T-helper 2 cell treated with Interferon-gamma antibody and Interleukin-4, amounts not matched to agents 5 μg/mL and 100 μg/mL, for 36 hours (primary cell): ENCODE results near the gene IMPDH2.
"Not testable (repeated sequence)": the region's sequence is repeated elsewhere in the genome, so short reads cannot be mapped to it uniquely, and the experiment has no call there.

ENCODE experiments used
- DNase-seq: peaks from one replicate; pipeline ENCODE4 v3.0.0; 2021; ENCODE audit warnings: low spot score
- H3K27ac Mint-ChIP-seq: one replicate; pipeline ENCODE4 v1.8.0; 2021; ENCODE audit warnings: mild to moderate bottlenecking, mixed read lengths
- H3K27me3 Mint-ChIP-seq: one replicate; pipeline ENCODE4 v1.8.0; 2021; ENCODE audit warnings: low read depth, mixed read lengths
- H3K36me3 Mint-ChIP-seq: one replicate; pipeline ENCODE4 v1.8.0; 2021; ENCODE audit warnings: low read depth, mixed read lengths
- H3K4me1 Mint-ChIP-seq: one replicate; pipeline ENCODE4 v1.8.0; 2021; ENCODE audit warnings: low read depth, mixed read lengths
- H3K4me3 Mint-ChIP-seq: one replicate; pipeline ENCODE4 v1.8.0; 2022; ENCODE audit warnings: mild to moderate bottlenecking, moderate library complexity, mixed read lengths
- H3K9me3 Mint-ChIP-seq: one replicate; pipeline ENCODE4 v1.8.0; 2021; ENCODE audit warnings: mixed read lengths

The IMPDH2 gene

GRCh38 chr3:49017229-49017970 is 11.8 kb downstream of the IMPDH2 start:
- H3K4me1 Mint-ChIP-seq: peaks cover 10% of the 10 kb centered on the region
- H3K27me3 Mint-ChIP-seq: no peaks in the 10 kb centered on the region
- no peak for DNase-seq
- H3K36me3 Mint-ChIP-seq: peaks cover 27% of the 10 kb centered on the region
- H3K9me3 Mint-ChIP-seq: no peaks in the 10 kb centered on the region
- H3K27ac Mint-ChIP-seq: peak overlapping the region; percentile 76
- H3K4me3 Mint-ChIP-seq: peak overlapping the region; percentile 95

DNA sequence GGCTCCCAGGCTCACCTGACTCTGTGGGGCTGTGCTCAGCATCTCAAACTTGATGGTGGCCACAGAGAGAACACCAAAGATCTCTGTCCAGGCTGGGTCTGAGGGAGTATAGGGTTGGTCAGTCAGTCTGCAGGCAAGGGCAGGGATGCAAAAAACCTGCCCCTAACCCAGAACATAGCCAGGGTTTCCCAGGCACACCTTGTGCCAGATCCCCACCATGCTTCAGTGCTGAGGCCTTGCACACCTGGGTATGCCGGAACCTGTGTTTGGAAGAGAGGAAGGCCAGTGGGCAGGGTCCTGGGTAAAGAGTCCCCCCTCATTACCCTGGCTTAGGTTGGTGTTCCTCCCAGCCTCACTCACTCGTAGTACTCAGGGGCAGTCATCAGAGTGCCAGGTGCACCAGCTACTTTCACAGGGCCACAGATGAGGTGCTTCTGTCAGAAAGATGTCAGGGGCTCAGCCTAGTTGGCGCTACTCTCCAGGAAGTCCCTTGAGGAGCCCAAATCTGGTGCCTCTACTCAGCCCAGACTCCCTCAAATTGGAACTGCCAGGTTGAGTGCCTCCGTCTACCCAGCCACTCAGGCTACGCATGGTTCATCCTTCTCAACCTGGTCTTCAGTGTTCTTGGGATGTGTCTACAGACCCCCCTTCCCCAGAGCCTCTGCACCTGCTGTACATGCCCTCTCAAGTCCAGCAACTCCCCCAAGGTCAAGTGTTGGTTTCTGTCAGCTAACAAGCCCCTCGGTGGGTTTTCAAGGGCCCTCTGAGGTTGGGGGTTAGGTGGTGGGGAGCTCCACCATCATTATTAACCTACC is 12.6 kb downstream of the IMPDH2 start:
- Mint-ChIP-seq H3K27me3 (no peaks in the 10 kb centered on the region), H3K36me3 (peaks cover 30% of the 10 kb centered on the region), H3K4me3 (peak overlapping the region; percentile 95), H3K27ac (peak overlapping the region; percentile 76), H3K9me3 (no peaks in the 10 kb centered on the region), H3K4me1 (peaks cover 10% of the 10 kb centered on the region)
- DNase-seq: no peak

GRCh38 chr3:49015765-49016164 is 13.4 kb downstream of the IMPDH2 start:
- Mint-ChIP-seq H3K27me3 (no peaks in the 10 kb centered on the region), H3K4me1 (peaks cover 10% of the 10 kb centered on the region), H3K27ac (peak overlapping the region; percentile 45), H3K36me3 (peaks cover 27% of the 10 kb centered on the region), H3K4me3 (peak overlapping the region; percentile 51), H3K9me3 (no peaks in the 10 kb centered on the region)
- no peak for DNase-seq

DNA sequence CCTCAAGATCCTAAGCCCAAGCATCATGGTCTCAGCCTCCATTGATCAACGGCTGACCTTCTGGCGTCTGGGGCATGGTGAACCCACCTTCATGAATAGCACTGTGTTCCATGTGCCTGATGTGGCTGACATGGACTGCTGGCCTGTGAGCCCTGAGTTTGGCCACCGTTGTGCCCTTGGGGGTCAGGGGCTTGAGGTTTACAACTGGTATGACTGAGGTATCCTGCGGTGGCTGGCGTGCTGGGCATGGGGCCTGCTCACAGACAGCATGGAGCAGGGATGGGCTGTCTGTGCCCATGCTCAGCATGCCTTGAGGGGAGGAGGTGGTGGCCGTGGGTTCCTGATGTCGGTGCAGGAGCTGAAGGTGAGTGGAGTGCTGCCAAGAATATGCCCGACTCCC is 14.1 kb downstream of the IMPDH2 start:
- H3K27ac Mint-ChIP-seq: no peak overlapping the region
- DNase-seq: no peak
- no peaks in the 10 kb centered on the region for H3K27me3 Mint-ChIP-seq
- H3K36me3 Mint-ChIP-seq: peaks cover 24% of the 10 kb centered on the region
- peaks cover 9% of the 10 kb centered on the region for H3K4me1 Mint-ChIP-seq
- H3K9me3 Mint-ChIP-seq: no peaks in the 10 kb centered on the region
- peak overlapping the region; percentile 6 for H3K4me3 Mint-ChIP-seq

GRCh38 chr3:49013738-49014660 is 15.2 kb downstream of the IMPDH2 start:
- Mint-ChIP-seq H3K9me3 (no peaks in the 10 kb centered on the region), H3K36me3 (peaks cover 24% of the 10 kb centered on the region), H3K4me1 (peaks cover 10% of the 10 kb centered on the region), H3K27me3 (no peaks in the 10 kb centered on the region), H3K27ac (no peak overlapping the region), H3K4me3 (no peak overlapping the region)
- DNase-seq: no peak

GRCh38 chr3:49013113-49013737 is 16.0 kb downstream of the IMPDH2 start:
- H3K36me3 Mint-ChIP-seq: peaks cover 24% of the 10 kb centered on the region
- no peak overlapping the region for H3K4me3 Mint-ChIP-seq
- no peaks in the 10 kb centered on the region for H3K9me3 Mint-ChIP-seq
- no peak overlapping the region for H3K27ac Mint-ChIP-seq
- peaks cover 11% of the 10 kb centered on the region for H3K4me1 Mint-ChIP-seq
- no peak for DNase-seq
- H3K27me3 Mint-ChIP-seq: no peaks in the 10 kb centered on the region

GRCh38 chr3:49012441-49013017 is 16.7 kb downstream of the IMPDH2 start:
- Mint-ChIP-seq H3K4me1 (peaks cover 15% of the 10 kb centered on the region), H3K27me3 (no peaks in the 10 kb centered on the region)

DNA sequence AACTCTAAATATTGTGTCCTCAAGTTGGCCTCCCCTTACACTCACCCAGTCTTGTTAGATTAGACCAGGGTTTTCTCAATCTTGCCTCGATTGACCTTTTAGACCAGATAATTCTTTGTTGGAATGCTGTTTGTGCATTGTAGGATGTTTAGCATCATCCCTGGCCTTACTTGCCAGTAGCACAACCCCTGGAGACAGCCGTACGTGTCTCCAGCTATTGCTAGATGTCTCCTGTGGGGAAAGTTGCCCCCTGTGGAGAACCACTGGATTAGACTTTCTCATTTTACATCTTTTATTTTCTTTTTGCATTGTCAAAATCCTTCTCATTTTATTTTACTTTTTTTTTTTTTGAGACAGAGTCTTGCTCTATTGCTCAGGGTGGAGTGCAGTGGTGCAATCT is 19.8 kb downstream of the IMPDH2 start:
- Mint-ChIP-seq H3K4me3 (peak overlapping the region; percentile 39), H3K27me3 (no peaks in the 10 kb centered on the region), H3K4me1 (peaks cover 17% of the 10 kb centered on the region), H3K36me3 (peaks cover 17% of the 10 kb centered on the region), H3K27ac (peak overlapping the region; percentile 56), H3K9me3 (no peaks in the 10 kb centered on the region)
- DNase-seq: no peak

More at GRCh38 chr3:49012441-49013017, 16.7 kb downstream of the IMPDH2 start:
- no peak for DNase-seq
- no peak overlapping the region for H3K4me3 Mint-ChIP-seq
- H3K9me3 Mint-ChIP-seq: no peaks in the 10 kb centered on the region
- H3K27ac Mint-ChIP-seq: no peak overlapping the region
- peaks cover 28% of the 10 kb centered on the region for H3K36me3 Mint-ChIP-seq

- Mint-ChIP-seq H3K27ac (peak overlapping the region; percentile 99), H3K4me3 (peak overlapping the region; percentile 98), H3K4me1 (peaks cover 17% of the 10 kb centered on the region), H3K36me3 (peaks cover 13% of the 10 kb centered on the region)
- DNase-seq, H3K9me3 Mint-ChIP-seq, H3K27me3 Mint-ChIP-seq: not testable (repeated sequence)
Observed at GRCh38 chr3:49008627-49009026, 20.6 kb downstream of the IMPDH2 start.

- Mint-ChIP-seq H3K27ac (peak overlapping the region; percentile 99), H3K9me3 (no peaks in the 10 kb centered on the region), H3K27me3 (no peaks in the 10 kb centered on the region), H3K36me3 (peaks cover 13% of the 10 kb centered on the region), H3K4me3 (peak overlapping the region; percentile 98), H3K4me1 (peaks cover 17% of the 10 kb centered on the region)
- peak; percentile 83 for DNase-seq
Observed at GRCh38 chr3:49007771-49008528, 21.2 kb downstream of the IMPDH2 start.

GRCh38 chr3:49007068-49007770 is 22.0 kb downstream of the IMPDH2 start, which contains the start of gene WDR6:
TSS of gene WDR6 (plus strand) at chr3:49007391. CDS start at chr3:49007432, 41 bp downstream.
- Mint-ChIP-seq H3K27me3 (no peaks in the 10 kb centered on the region), H3K9me3 (no peaks in the 10 kb centered on the region), H3K27ac (peak within 1 kb of the TSS; percentile 99), H3K4me3 (peak within 1 kb of the TSS; percentile 98), H3K36me3 (peaks cover 14% of the 10 kb centered on the region), H3K4me1 (peaks cover 17% of the 10 kb centered on the region)
- peak; percentile 98 for DNase-seq
